Right lobe of liver (tissue), 6 donors: Measurements from ENCODE around the gene TNFRSF11A. TPM values are rescaled to one million over a fixed set of nuclear protein-coding genes. Genes with fewer than 3 reads are reported as not detected.

Experiments
- ATAC-seq, 4 donors: fragments of 200-7000 bp; cut with Tn5 transposase; one replicate each; pipeline ENCODE4 v1.9.1; 2020; ENCODE audit warnings: mild to moderate bottlenecking in 4 of 4, moderate library complexity in 4 of 4
- DNase-seq, 3 donors: peaks; one replicate each; pipeline ENCODE4 v3.0.0-alpha.2; 2020
- H3K27ac ChIP-seq, 3 donors: fragments of 200-600 bp; one replicate each; pipeline ENCODE4 v1.8.0; 2022
- H3K27me3 ChIP-seq, 2 donors: fragments of 200-600 bp; one replicate each; pipeline ENCODE4 v1.8.0; 2022
- H3K36me3 ChIP-seq, 4 donors: fragments of 200-600 bp; sonication (generic) in 1 of 4; one replicate each; pipeline versions ENCODE4 v1.5.1 to v1.8.0; 2017 to 2022; ENCODE audit warnings: control low read depth in 1 of 4
- H3K4me1 ChIP-seq, 4 donors: fragments of 200-600 bp; sonication (generic) in 1 of 4; one replicate each; pipeline versions ENCODE4 v1.5.1 to v1.8.0; 2017 to 2022; ENCODE audit warnings: control low read depth in 1 of 4
- H3K4me3 ChIP-seq, 3 donors: fragments of 200-600 bp; one replicate each; pipeline ENCODE4 v1.8.0; 2022
- H3K9me3 ChIP-seq, 4 donors: fragments of 200-600 bp; sonication (generic) in 1 of 4; one replicate each; pipeline versions ENCODE4 v1.5.1 to v1.8.0; 2017 to 2022; ENCODE audit warnings: control low read depth in 1 of 4
- CTCF ChIP-seq, 4 donors: fragments of 200-600 bp in 3 of 4; fragments of 450-650 bp in 1 of 4; IDR thresholded peaks; one replicate each; pipeline versions ENCODE4 v1.5.1 to v1.8.0; 2016 to 2022; ENCODE audit warnings: antibody characterized with exemption in 4 of 4, mild to moderate bottlenecking in 2 of 4
- POLR2A ChIP-seq: fragments of 450-650 bp; IDR thresholded peaks from one replicate; pipeline ENCODE4 v1.6.1; 2017; ENCODE audit warnings: antibody characterized with exemption, mild to moderate bottlenecking
- WGBS: methylation state at CpG from one replicate; pipeline ENCODE4 v1.1.6; 2018; ENCODE audit warnings: low coverage, low lambda C conversion rate; ENCODE audit not compliant: insufficient coverage; ENCODE audit errors: missing lambda C conversion rate; 5-methylcytosine and 5-hydroxymethylcytosine counted together
- intact Hi-C, 2 donors: fragments of 100-400 bp; cut with DNase I; formaldehyde crosslinking; loops; one replicate each; pipeline versions ENCODE4 v1.11.2 to v1.14.1; 2022
- total RNA-seq, 6 experiments: library from RNA; depleted of rRNA in 2 of 6; stranded (reverse); fragments of >200 nt in 2 of 6; fragmentation: NEBNext Ultra II Directional in 3 of 6; extraction: Animal tissue kit (Norgen Biotek cat#: 25700) in 3 of 6; gene quantifications; one replicate each; pipeline versions ENCODE4 v1.1.0 to v1.2.4, GENCODE V29; 2016 to 2023
- donor health status: DM: no; HTN: yes; CAD: no.
- donor health status: DM: no; HTN: no; CAD: no.
- donor health status: DM: no; HTN: no; CAD: no.
- donor health status: DM: no; HTN: yes; CAD: no.
- donor health status: DM: no; HTN: yes; CAD: no.

Gene TNFRSF11A
- total RNA-seq, 6 experiments from 2014 or later = 0.27 to 2.1 (median 0.81) TPM

- H3K4me3 ChIP-seq = no peak overlapping the region
- no peak for ATAC-seq
- H3K27ac ChIP-seq = no peak overlapping the region
- intact Hi-C loops = no loop called here
- H3K9me3 ChIP-seq = no peaks in the 10 kb centered on the region
- WGBS = 42% methylated on average over 2 of the region's 2 CpGs
- H3K36me3 ChIP-seq = no peaks in the 10 kb centered on the region
- no peaks in the 10 kb centered on the region for H3K4me1 ChIP-seq
- H3K27me3 ChIP-seq = no peaks in the 10 kb centered on the region
- no peak for TF ChIP-seq CTCF (IDR thresholded peaks at IDR 0.05)
- no peak for TF ChIP-seq POLR2A
- no peak for DNase-seq
These were observed 35.7 kb downstream of the TNFRSF11A start for GRCh38 chr18:62360805-62361204.

GRCh38 chr18:62361288-62361687 lies 36.2 kb downstream of the TNFRSF11A start:
- 73% methylated on average over 5 of the region's 7 CpGs for WGBS
- no peak overlapping the region for H3K27ac ChIP-seq
- DNase-seq (no peak), ATAC-seq (no peak)
- intact Hi-C loops = no loop called here
- TF ChIP-seq POLR2A = no peak
- TF ChIP-seq CTCF (IDR thresholded peaks at IDR 0.05) = no peak
- no peaks in the 10 kb centered on the region for H3K36me3 ChIP-seq
- H3K4me1 ChIP-seq = no peaks in the 10 kb centered on the region
- no peaks in the 10 kb centered on the region for H3K27me3 ChIP-seq
- no peaks in the 10 kb centered on the region for H3K9me3 ChIP-seq
- H3K4me3 ChIP-seq = no peak overlapping the region

- ATAC-seq = no peak
- Histone ChIP-seq H3K27me3 (no peaks in the 10 kb centered on the region), H3K27ac (no peak overlapping the region), H3K4me3 (no peak overlapping the region), H3K4me1 (no peaks in the 10 kb centered on the region), H3K36me3 (no peaks in the 10 kb centered on the region), H3K9me3 (no peaks in the 10 kb centered on the region)
- WGBS = 87% methylated on average over 4 of the region's 5 CpGs
- no peak for DNase-seq
- TF ChIP-seq POLR2A = no peak
- TF ChIP-seq CTCF (IDR thresholded peaks at IDR 0.05) = no peak
- intact Hi-C loops = no loop called here
These were observed 39.4 kb downstream of the TNFRSF11A start for GRCh38 chr18:62364558-62364957.

GRCh38 chr18:62365420-62365819 lies 40.3 kb downstream of the TNFRSF11A start:
- Histone ChIP-seq H3K36me3 (no peaks in the 10 kb centered on the region), H3K4me1 (no peaks in the 10 kb centered on the region), H3K27ac (no peak overlapping the region), H3K4me3 (no peak overlapping the region), H3K9me3 (no peaks in the 10 kb centered on the region), H3K27me3 (no peaks in the 10 kb centered on the region)
- 30% methylated on average over 2 of the region's 2 CpGs for WGBS
- DNase-seq (no peak), ATAC-seq (no peak)
- TF ChIP-seq CTCF (IDR thresholded peaks at IDR 0.05) (no peak), POLR2A (no peak)
- intact Hi-C loops = no loop called here

GRCh38 chr18:62366992-62367391 lies 41.9 kb downstream of the TNFRSF11A start:
- Histone ChIP-seq H3K27ac (no peak overlapping the region), H3K9me3 (no peaks in the 10 kb centered on the region), H3K36me3 (no peaks in the 10 kb centered on the region), H3K4me3 (no peak overlapping the region), H3K4me1 (no peaks in the 10 kb centered on the region), H3K27me3 (no peaks in the 10 kb centered on the region)
- ATAC-seq (no peak), DNase-seq (no peak)
- WGBS = 100% methylated on average over 3 of the region's 6 CpGs
- intact Hi-C loops = no loop called here
- TF ChIP-seq POLR2A = no peak
- TF ChIP-seq CTCF (IDR thresholded peaks at IDR 0.05) = no peak
